ENCODE data around the gene NAB2. TPM values are rescaled to one million over a fixed set of nuclear protein-coding genes. Genes with fewer than 3 reads are reported as not detected.
A peak's percentile ranks its signal among the peaks of the same experiment; 100 is the strongest.

Gene NAB2
- total RNA-seq, 1 donor from 2014 or later, result 32.0 TPM

DNA sequence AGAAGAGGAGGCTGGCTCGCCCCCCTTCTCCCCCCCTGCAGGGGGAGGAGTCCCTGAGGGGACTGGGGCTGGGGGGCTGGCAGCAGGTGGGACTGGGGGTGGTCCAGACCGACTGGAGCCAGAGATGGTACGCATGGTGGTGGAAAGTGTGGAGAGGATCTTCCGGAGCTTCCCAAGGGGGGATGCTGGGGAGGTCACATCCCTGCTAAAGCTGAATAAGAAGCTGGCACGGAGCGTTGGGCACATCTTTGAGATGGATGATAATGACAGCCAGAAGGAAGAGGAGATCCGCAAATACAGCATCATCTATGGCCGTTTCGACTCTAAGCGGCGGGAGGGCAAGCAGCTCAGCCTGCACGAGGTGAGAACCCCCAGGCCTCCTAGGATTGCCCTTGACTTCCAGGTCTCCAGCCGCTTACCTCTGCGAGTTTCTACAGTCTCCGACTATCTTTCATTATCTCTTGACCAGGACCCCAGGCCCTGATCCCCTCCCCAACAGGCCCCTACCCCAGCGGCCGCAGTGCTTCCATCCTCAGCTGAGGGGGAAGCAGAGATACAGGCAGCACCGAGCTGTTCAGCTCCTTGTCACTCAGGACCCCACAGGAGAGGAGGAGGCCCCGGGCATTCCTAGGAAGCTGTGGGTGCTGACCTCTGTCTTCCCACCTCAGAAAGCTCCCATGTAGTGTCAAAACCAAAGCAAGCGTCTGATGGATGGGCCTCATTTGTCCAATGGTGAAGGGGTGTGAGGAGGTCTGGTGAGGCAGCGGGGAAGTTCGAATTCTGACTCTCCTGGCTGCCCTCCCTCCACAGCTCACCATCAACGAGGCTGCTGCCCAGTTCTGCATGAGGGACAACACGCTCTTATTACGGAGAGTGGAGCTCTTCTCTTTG, 3.0 kb downstream of the NAB2 start:
- Histone ChIP-seq H3K36me3 (ENCODE audit: control insufficient read depth, insufficient read depth, low read length) (peaks cover 3% of the 10 kb centered on the region), H3K4me3 (ENCODE audit: low read depth, low read length) (no peak overlapping the region), H3K27me3 (ENCODE audit: control insufficient read depth, insufficient read depth, low read length) (no peaks in the 10 kb centered on the region)
- TF ChIP-seq, protein P1, sequence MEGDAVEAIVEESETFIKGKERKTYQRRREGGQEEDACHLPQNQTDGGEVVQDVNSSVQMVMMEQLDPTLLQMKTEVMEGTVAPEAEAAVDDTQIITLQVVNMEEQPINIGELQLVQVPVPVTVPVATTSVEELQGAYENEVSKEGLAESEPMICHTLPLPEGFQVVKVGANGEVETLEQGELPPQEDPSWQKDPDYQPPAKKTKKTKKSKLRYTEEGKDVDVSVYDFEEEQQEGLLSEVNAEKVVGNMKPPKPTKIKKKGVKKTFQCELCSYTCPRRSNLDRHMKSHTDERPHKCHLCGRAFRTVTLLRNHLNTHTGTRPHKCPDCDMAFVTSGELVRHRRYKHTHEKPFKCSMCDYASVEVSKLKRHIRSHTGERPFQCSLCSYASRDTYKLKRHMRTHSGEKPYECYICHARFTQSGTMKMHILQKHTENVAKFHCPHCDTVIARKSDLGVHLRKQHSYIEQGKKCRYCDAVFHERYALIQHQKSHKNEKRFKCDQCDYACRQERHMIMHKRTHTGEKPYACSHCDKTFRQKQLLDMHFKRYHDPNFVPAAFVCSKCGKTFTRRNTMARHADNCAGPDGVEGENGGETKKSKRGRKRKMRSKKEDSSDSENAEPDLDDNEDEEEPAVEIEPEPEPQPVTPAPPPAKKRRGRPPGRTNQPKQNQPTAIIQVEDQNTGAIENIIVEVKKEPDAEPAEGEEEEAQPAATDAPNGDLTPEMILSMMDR (IDR thresholded peaks at IDR 0.05; ENCODE audit: insufficient read depth, low read length, poor library complexity, severe bottlenecking), result no peak
- no peak for DNase-seq (ENCODE audit: low read depth)

DNA sequence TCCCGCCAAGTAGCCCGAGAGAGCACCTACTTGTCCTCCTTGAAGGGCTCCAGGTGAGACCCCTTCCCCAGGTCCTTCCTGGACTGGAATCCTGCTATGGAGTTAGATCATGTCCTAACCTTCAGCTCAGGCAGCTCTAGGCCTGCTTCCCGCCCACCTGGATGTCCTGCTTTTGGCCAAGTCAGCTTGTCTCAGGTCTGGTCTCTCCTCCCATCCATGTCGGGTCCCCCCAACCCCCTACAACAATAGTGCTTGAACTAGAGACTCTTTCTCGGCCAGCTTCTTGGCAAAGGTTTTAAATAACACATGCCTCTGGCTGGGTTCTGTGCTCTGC, 3.6 kb downstream of the NAB2 start:
- no peak for DNase-seq (ENCODE audit: low read depth)
- H3K36me3 ChIP-seq (ENCODE audit: control insufficient read depth, insufficient read depth, low read length), result peaks cover 3% of the 10 kb centered on the region
- TF ChIP-seq, protein P1 (IDR thresholded peaks at IDR 0.05; ENCODE audit: insufficient read depth, low read length, poor library complexity, severe bottlenecking), result no peak
- H3K4me3 ChIP-seq (ENCODE audit: low read depth, low read length), result no peak overlapping the region
- no peaks in the 10 kb centered on the region for H3K27me3 ChIP-seq (ENCODE audit: control insufficient read depth, insufficient read depth, low read length)

DNA sequence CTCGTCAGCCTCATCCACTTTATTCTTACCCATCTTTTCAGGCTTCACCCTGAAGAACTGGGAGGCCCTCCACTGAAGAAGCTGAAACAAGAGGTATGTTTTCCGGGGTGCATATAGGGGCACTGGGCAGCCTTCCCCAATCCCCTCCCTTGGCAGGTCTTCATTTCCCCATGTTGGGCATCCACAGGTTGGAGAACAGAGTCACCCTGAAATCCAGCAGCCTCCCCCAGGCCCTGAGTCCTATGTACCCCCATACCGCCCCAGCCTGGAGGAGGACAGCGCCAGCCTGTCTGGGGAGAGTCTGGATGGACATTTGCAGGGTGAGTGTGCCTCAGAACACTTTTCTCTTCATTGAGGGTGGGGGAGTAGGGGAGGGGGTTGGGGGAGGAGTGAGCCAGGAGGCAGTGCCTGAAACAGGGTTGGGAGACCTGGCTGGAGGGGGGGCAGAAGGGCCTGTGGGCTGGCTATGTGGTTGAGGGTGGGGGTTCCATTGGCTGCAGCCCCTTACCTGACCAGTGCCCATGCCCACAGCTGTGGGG, 4.0 kb downstream of the NAB2 start:
- no peaks in the 10 kb centered on the region for H3K27me3 ChIP-seq (ENCODE audit: control insufficient read depth, insufficient read depth, low read length)
- TF ChIP-seq, protein P1 (IDR thresholded peaks at IDR 0.05; ENCODE audit: insufficient read depth, low read length, poor library complexity, severe bottlenecking), result no peak
- H3K4me3 ChIP-seq (ENCODE audit: low read depth, low read length), result no peak overlapping the region
- no peak for DNase-seq (ENCODE audit: low read depth)
- H3K36me3 ChIP-seq (ENCODE audit: control insufficient read depth, insufficient read depth, low read length), result peaks cover 3% of the 10 kb centered on the region

DNA sequence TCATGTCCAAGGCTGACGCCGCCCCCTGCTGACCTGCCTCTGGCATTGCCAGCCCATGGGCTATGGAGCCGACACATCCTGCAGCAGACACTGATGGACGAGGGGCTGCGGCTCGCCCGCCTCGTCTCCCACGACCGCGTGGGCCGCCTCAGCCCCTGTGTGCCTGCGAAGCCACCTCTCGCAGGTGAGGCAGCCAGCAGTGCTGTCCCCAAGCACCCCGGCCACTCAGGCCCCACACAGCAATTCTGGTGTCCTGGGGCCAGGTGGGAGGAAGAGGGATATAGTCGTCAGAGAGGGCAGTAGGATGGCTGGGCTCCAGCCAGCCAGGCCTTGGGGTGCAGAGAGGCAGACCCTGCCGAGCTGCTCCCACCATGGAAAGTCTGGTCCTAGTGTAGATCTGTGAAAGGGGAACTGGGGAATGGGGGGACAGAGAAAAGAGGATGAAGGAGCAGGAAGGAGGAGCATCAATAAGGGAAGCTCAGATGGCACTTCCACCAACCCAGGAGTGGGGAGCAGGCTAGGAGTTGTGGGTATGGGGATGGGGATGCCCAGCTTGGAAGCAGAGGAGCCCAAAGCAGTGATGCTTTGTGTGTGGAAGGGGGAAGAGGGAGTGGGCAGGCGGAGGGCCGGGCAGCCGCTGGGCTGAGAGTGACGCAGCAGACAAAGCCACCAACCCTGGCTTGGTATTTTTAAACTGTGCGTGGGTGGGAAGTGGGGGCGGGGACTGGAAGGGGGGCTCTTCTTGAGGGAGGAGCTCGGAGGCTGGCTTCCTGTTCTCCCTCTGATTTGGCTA, 4.7 kb downstream of the NAB2 start:
- no peak for DNase-seq (ENCODE audit: low read depth)

DNA sequence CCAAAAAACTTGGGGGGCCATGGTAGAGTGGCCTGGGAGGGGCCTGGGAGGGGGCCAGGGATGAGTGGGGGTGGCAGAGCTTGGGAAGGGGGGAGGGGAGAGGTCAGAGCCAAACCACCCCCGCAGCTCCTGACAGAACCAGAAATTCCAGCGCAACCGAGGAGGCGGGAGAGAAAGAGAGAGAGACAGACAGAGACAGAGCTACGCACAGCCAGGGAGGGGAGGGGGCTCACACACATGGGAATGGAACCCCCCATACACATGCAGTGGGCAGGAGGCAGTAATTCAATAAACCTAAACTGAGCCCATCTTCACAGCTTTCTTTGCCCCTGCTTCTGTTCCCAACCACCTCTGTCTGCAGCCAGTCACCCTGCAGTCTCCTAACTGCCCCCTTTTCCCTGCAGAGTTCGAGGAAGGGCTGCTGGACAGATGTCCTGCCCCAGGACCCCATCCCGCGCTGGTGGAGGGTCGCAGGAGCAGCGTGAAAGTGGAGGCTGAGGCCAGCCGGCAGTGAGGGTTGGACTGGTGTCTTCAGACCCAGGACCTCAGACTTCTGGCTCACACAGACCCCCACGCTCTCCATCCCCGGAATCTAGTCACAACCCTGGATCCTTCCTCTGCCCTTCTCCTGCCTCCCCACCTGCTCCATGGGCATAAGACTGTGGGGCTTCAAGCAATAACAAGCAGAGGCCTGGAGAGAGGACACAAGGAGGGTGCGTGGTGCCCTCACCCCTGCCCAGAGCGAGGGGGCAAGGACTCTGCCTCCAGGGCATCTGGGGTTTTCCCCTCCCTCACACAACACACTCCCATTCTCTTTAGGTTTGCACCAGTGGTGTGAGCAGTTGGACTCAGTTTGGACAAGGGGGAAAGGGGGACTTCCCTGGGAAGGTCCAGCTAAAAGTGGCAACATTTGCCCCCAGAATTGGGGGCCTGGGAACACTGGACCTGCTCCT, 5.6 kb downstream of the NAB2 start:
- no peak for DNase-seq (ENCODE audit: low read depth)
- Histone ChIP-seq H3K4me3 (ENCODE audit: low read depth, low read length) (no peak overlapping the region), H3K36me3 (ENCODE audit: control insufficient read depth, insufficient read depth, low read length) (peaks cover 3% of the 10 kb centered on the region), H3K27me3 (ENCODE audit: control insufficient read depth, insufficient read depth, low read length) (no peaks in the 10 kb centered on the region)
- TF ChIP-seq, protein P1 (IDR thresholded peaks at IDR 0.05; ENCODE audit: insufficient read depth, low read length, poor library complexity, severe bottlenecking), result no peak

More for the DNA sequence above, 4.7 kb downstream of the NAB2 start:
- TF ChIP-seq, protein P1 (IDR thresholded peaks at IDR 0.05; ENCODE audit: insufficient read depth, low read length, poor library complexity, severe bottlenecking), result peak; percentile 76
- Histone ChIP-seq H3K36me3 (ENCODE audit: control insufficient read depth, insufficient read depth, low read length) (peaks cover 3% of the 10 kb centered on the region), H3K27me3 (ENCODE audit: control insufficient read depth, insufficient read depth, low read length) (no peaks in the 10 kb centered on the region), H3K4me3 (ENCODE audit: low read depth, low read length) (no peak overlapping the region)

Measured in kidney epithelial cell (primary cell).